ENCODE data around the gene ASXL1.
A peak's percentile ranks its signal among the peaks of the same experiment; 100 is the strongest.
"Not testable (repeated sequence)": the region's sequence is repeated elsewhere in the genome, so short reads cannot be mapped to it uniquely, and the experiment has no call there.

Gene ASXL1

DNA sequence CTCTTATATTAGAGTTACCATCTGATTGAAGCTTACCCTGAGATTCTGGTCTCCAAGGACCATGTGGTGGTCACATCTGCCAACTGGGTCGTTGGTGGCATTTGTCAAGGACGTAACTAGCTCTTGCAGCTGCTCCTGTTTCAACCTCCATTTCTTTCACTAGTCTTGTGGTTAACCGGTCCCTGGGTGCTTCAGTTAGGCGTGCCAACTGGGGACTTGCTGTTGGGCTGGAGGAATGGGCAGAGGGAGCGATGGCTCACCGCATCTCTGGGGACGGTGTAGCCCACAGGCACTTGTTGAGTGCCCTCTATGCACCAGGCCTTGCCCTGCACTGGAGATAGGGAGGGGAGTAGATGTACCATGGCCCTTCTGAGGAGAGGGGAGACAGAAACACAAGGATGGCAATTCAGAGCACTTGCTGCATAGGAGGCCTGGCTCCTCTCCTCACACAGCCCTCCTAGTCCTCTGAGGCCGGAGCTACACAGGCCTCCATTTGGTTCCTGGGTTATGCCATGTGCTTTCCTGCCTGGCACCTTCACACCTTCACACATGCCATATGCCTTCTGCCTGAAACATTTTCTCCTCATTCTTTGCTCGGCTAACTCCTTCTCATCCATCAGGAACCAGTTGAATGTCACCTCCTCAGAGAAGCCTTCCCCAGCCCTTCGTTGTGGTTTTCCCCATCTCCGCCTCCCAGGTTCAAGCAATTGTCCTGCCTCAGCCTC lies 20.0 kb upstream of the ASXL1 start:
- no peak for DNase-seq (ENCODE audit: low read depth)

DNA sequence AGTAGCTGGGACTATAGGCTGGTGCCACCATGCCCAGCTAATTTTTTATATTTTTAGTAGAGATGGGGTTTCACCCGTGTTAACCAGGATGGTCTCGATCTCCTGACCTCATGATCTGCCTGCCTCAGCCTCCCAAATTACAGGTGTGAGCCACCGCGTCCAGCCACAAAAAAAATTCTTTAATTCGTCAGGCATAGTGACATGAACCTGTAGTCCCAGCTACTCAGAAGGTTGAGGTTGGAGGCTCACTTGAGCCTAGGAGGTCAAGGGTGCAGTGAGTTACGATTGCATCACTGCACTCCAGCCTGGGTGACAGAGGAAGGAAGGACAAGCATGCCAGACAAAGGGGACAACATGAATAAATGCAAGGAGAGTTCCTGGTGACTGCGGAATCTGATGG lies 19.5 kb upstream of the ASXL1 start:
- no peak for DNase-seq (ENCODE audit: low read depth)

DNA sequence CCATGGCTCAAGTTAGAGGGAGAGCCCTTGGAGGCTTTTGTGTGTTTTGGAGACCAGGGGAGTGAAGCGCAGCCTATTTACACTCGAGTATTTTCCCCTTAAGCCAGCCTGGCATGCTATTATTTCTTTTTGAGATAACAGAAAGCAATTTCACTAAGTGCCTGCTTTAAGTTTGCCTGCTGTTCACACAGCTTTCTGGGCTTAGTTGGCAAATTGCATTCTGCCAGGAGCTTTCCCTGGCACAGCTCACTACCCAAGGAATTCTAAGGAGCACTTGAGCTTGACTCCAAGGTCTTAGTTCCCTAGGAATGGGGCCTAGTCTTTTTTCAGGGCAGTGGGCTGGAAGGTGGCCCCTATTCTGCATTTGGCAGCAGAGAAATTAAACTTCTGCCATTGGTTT lies 19.0 kb upstream of the ASXL1 start:
- no peak for DNase-seq (ENCODE audit: low read depth)

DNA sequence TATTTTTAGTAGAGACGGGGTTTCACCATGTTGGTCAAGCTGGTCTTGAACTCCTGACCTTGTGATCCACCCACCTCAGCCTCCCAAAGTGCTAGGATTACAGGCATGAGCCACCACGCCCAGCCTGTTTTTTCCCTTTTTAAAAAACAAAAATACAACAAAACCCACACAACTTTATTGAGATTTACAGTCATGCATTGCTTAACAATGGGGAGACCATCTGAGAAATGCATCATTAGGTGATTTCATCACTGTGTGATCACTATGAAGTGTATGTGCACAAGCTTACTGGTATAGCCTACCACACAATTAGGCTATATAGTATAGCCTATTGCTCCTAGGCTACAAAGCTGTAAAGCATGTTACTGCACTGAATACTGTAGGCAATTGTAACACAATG lies 17.1 kb upstream of the ASXL1 start:
- DNase-seq (ENCODE audit: low read depth): not testable (repeated sequence)

DNA sequence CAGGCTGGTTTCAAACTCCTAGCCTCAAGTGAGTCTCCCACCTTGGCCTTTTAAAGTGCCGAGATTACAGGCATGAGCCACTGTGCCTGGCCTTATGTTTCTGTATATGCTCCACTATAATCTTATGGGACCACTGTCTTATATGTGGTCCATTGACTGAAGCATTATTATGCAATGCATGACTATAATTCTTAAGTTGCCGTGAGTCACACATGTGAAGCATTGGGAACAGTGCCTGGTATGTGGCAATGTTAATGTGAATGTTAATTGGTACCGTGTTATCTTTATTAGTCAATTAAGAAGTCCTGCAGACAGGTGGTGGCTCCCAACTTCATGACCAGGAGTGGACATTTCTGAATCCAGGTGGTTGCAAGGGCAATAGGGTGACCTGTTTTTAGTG lies 14.7 kb upstream of the ASXL1 start:
- DNase-seq (ENCODE audit: low read depth): no peak

DNA sequence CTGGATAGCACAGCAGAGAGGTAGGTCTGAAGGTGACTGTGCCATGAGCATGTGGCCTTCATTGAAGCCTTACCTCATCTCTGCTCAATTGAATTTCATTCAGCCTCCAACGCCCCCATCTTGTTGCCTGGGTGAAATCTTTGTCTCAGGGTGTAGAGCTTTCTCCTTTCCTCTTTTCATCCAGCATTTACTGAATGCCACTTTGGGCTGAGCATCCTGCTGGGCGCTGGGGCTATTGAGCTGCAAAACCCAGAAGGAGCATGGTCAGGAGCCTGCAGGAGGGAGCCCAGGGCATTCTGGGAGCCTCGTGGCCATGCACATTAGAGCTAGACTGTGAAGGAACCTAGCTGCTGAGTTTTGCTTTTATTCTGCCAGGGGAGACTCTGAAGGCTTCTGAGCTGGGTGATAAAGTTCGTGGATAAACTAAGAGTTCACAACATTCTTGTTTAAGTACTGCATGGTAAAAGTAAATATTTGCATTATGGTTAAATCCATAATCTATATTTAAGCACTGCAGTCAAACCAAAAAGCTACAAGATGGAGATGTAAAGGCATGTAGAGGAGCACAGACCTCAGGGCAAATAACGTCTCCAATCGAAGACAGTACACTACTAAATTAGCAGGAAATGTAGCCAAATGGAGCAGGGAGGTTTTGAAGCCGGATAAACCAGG lies 13.2 kb upstream of the ASXL1 start:
- no peak for DNase-seq (ENCODE audit: low read depth)

DNA sequence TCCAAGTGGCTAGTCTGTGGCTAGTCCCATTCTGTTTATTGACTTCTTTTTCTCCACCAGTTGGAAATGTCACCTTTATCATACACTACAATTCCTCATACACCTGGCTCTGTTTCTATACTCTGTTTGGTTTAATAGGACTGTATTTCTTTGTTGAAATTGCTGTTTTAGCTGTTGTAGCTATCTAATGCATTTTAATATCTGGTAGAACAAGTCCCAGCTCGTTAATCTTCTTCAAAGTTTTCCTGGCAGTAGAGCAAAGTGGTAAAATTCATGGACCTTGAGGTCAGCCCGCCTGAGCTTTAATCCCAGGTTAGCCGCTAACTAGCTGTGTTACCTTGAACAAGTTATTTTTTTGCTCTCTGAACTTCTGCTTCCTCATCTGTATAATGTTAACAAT lies 9.9 kb upstream of the ASXL1 start:
- DNase-seq (ENCODE audit: low read depth): no peak

DNA sequence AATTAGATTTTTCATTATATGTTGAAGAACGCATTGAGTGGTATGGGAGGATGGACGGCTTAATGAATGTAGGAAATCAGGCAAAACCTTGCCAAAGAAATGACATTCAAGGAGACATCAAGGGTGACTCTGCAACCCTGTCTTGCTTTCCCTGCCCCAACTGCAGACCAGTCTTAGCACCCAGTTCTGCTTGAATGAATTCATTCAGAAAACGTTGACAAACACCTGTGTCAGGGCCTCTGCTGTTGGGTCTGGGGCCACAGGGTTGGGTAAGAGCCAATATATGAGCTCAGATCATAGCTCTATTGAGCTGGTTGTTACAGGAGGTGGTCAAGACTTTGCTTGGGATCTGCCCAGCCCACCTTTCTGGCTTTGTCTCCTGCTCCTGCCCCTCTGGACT lies 7.7 kb upstream of the ASXL1 start:
- DNase-seq (ENCODE audit: low read depth): no peak

DNA sequence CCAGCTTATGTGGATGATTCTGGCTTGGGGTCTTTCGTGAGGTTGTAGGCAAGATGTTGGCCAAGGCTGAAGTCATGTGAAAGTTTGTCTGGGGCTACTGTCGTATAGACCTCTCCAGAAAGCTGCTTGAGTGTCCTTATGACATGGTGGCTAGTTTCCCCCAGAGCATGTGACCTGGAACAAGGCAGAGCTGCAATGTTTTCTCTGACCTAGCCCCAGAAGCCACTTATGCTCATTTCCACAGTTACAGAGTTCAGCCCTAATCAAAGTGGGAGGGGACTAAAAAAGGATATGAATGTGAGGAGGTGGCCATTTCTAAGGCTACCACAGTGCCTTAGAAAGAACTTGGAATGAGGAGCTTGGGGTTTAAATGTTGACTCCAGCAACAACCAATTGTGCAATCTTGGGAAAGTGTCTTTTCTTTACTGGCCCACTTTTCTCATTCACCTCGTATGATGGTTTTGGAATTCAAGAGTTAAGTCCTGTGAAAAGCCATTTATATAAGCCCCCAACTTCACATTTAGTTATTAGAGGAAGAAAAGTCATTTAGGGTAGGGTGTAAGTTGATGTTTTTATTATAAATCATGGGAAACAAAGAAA lies 5.9 kb upstream of the ASXL1 start:
- DNase-seq (ENCODE audit: low read depth): no peak

DNA sequence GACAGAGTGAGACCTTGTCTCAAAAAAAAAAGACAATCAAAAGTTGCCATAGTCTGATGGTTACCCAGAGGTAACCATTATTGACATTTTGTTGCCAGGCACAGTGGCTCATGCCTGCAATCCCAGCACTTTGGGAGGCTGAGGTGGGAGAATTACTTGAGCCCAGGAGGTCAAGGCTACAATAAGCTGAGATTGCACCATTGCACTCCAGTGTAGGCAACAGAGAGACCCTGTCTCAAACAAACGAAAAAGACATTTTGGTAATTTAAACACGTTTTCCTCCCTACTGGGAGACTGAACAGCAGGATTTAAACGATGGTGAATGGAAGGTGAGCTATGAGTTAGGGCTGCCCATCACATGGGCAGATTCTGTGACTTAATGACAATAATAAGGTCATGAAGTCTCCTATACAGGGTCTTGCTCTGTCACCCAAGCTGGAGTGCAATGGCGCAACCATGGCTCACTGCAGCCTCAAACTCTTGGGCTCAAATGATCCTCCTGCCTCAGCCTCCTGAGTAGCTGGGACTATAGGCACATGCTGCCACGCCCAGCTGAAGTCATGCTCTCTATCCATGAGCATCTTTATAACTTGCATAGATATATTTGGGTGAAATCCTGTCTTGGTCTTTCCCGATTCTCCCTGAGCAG lies 4.2 kb upstream of the ASXL1 start:
- no peak for DNase-seq (ENCODE audit: low read depth)

DNA sequence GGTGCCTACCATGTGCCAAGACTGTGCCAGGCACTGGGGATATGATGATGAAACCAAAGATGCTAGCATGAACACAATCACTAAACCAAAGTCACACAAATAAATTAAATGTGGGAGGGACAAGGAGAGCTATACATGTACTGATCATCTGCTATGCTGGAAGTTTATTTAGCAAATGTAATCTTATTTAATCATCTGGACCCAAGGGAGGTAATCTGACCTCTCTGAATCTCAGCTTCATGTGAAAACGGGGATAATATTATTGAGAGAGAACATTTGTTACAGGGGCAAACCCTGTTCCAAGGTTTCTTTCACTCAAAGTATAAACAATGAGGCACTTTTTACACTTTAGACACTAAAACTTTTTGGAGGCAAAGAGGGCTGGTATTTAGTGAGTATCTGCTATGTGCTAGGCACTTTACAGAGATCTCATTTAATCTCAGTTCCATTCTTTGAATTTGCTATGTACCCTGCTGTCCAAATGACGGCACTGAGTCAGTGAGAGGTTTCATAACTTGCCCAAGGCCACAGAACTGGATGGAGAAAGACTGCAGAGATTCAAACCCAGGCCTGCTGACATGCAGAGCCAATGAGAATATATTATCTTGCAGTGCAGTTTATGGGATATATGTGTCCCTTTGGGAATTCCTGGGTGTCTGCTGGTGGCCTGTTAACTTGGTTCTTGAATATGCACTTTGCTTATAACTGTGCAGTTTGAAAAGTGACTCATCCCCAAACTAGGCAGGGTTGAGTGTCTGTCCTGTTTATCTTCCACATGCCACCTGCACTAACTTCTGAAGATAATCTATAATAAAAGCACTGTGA lies 3.3 kb upstream of the ASXL1 start:
- DNase-seq (ENCODE audit: low read depth): no peak

DNA sequence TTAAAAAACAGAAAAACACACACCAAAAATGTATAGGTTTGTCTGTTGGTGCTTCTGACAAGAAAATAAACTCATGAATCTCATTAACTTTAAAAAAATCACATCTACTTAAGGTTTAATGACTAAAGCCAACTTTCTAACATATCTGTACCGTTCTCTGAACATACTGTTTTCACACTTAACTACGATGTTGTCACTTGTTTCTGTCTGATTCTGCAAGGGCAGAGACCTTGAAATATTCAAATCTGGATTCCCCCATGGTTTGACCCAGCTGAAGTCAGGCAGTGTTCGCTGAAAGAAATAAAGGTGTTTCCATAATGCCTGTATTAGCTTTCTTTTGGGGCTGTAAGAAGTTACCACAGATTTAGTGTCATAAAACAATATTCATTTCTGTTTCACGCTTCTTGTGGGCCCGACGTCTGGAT lies 2.7 kb upstream of the ASXL1 start:
- no peak for DNase-seq (ENCODE audit: low read depth)

DNA sequence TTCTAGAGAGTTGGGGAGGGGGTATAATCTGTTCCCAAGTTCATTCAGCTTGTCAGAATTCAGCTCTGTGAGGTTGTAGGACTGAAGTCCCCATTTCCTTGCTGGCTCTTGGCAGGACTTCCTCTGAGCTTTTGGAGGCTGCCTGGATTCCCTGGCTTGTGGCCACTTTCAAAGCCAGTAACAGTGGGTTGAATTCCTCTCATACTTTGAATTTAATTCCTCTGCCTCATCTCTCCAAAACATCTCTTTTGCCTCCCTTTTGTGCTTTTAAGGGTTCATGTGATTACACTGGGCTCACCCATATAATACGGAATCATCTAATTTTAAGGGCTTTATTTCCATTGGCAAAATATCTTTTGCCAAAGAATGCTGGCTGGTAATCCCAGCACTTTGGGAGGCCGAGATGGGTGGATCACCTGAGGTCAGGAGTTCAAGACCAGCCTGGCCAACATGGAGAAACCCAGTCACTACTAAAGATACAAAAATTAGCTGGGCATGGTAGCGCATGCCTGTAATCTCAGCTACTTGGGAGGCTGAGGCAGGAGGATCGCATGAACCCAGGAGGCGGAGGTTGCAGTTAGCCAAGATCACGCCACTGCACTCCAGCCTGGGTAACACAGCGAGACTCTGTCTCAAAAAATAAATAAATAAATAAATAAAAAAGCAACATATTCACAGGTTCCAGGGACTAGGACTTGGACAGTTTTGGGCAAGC lies 2.1 kb upstream of the ASXL1 start:
- DNase-seq (ENCODE audit: low read depth): not testable (repeated sequence)

DNA sequence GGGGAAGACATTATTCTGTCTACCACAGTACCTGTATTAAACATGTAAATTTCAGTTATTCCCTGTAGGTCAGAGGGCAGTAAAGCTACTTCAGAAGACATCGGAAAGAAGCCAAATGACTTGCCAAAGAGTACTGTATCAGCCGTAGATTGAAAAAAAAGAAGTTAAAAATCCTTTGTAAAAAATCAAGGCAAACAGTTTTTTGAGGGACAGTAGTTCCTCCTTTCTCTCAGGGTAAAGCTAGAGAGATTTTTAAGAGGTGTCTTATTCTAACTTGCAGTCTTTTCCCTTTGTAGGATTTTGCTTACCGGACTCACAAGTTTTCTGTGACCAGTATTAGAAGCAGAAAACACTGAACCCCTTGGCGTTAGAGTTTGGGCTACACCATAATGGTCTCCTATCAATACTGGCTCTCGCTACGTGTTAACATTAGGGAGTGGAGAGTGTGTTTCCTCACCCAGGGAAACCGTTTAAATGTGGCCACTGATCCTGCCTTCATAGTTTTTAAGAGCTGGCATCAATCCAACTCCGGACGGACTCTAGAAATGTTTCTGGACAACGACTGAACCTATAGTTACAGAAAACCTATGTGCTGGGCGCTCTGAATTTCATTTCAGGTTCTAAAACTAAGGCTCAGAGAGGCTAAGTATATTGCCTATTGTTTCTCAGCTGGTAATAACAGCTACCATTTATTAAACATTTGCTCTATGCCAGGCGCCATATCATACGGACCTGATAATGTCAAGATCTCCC lies 1.3 kb upstream of the ASXL1 start:
- DNase-seq (ENCODE audit: low read depth): no peak

DNA sequence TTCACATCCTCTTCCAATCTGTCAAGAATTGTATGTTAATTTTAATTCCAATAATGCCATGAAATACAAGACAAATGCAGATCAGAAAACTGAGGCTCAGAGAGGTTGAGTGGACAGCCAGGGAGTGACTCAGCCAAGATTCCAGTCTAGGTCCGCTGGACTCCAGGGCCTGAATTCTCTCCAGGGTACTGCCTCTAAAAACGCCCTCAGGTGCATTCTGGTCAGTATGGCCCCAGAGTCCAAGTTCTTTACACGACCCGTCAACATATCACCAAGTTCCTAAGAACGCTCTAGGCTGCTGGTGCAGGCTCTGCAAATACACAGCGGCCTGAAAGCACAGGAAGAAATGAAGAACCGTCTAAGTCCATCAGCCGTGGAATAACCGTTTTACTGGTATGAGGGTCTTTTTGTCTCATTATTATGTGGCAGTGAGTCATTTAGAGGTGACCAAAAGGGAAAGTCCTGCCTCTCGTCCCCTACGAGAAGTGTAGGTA lies 709 bp upstream of the ASXL1 start:
- DNase-seq (ENCODE audit: low read depth): no peak

DNA sequence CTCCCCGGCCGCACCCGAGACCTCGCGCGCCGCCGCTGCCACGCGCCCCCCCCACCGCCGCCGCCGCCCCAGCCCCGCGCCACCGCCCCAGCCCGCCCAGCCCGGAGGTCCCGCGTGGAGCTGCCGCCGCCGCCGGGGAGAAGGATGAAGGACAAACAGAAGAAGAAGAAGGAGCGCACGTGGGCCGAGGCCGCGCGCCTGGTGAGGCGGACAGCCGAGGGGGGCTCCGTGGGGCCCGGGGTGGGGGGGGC lies 426 bp downstream of the ASXL1 start:
- DNase-seq (ENCODE audit: low read depth): no peak

DNA sequence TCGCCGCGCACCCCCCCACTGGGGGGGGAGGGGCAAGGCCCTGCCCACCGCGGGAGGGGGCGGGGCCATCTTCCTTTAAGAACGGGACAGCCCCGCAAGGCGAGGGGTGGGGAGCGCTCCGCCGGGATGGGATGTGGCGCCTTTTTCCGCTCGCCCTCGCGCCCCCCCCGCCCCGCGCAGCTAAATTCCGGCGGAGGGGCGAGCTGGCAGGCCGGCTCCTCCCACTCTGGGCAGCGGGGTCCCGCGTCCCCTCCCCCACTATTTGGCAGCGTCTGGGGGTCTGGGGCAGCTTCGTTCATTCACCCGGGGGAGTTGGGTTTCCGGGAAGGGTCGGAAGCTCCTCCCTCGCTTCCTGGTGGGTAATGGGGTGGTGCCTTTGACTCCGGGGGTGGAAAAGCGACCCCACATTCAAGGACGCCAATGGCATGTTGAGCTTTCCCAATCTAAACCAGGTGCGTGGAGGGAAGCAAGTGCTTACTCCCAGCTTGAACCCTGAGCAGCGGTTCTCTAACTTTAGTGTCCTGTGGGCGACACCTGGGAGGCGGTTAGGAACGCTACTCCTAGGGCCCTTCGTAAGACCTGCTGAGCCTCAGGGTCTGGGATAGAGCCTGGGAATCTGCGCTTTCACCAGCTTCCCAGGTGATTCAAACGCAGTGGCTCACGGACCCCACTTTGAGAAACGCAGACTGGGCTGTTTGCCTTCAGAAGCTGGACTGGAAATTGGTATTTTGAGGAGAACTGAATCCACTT lies 927 bp downstream of the ASXL1 start:
- peak; percentile 77 for DNase-seq (ENCODE audit: low read depth)

DNA sequence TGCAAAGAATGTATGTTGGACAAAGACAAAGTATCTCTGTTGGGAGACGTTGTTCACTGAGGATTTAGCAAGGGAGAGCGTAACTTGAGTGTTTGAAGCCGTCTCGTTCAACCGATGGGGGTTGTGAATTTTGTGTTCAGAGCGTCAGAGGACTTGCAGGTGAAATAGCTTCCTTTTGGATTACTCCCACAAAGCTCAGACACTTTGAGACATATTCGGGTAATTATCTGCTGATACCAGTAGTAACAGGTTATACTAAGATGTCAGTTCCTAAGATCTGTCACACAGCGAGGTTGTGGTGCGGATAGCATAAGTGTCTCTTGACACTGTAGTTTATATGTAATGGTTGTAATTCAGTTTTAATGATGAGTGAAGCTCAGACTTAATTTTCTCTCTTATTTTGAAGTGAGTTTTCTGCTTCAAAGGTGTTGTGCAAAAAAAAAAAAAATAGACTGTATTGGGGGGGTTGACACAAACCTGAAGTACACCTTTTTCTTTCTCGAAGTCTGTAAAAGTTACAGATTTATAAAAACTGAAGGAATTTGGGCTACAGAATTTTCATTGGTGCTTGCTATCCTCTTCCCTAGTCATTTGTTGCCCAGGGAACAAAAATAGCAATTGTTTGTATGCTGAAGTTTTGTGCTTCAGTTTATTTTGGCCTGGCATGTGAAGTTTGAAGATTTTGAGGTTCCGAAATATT lies 1.7 kb downstream of the ASXL1 start:
- DNase-seq (ENCODE audit: low read depth): no peak

DNA sequence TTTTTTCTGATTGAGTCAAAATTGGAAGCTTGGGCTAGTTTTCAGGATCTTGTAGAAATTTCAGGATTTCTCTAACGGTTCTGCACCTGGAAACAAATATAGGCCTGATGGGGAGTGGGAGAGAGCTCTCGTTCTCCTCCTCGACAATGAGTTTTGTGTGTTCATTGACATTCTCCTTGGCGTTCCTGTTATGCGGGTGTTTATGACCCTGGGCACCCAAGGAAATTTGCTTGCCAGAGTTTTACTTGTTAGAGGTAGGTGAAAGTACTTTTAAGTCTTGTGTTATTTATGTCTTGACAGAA lies 2.2 kb downstream of the ASXL1 start:
- no peak for DNase-seq (ENCODE audit: low read depth)

DNA sequence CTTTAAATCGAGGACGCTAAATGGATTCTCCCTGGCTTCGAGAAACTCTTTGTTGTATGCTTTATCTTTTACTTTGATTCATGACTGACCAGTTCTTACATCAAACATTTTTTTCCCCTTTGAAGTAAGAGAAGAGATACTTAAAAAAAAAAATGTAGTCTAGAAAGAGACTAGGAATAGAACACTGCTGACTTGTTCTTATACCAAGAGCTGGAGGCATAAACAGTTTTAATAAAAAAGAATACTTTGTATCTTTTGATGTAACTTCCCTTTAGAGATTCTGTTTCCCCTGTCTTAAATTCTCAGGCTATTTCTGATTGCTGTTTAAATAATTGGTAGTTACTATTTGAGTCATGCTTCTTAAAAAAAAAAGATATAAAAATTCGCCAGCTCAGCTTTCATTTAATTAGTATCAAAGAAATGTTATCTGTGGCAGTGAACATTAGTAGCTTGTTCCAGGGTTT lies 4.8 kb downstream of the ASXL1 start:
- DNase-seq (ENCODE audit: low read depth): no peak
